Measurements from ENCODE around the gene BAZ1A. TPM values are rescaled to one million over a fixed set of nuclear protein-coding genes. Genes with fewer than 3 reads are reported as not detected.

BAZ1A gene
- total RNA-seq, 3 donors from 2014 or later: 34.1 to 65.3 (median 61.0) TPM

GRCh38 chr14:34778744-34779143 lies 96.4 kb downstream of the BAZ1A start:
- intact Hi-C loops (cut with DNase I; ENCODE audit: low total_unique reads): no loop called here
- no peak for TF ChIP-seq POLR2AphosphoS5 (IDR thresholded peaks at IDR 0.05)
- TF ChIP-seq POLR2A (IDR thresholded peaks at IDR 0.05): no peak
- TF ChIP-seq CTCF (IDR thresholded peaks at IDR 0.05): no peak
- DNase-seq (ENCODE audit: low spot score in 2 of 2): no peak
- Histone ChIP-seq H3K9me3 (no peaks in the 10 kb centered on the region), H3K27me3 (no peaks in the 10 kb centered on the region), H3K4me1 (no peaks in the 10 kb centered on the region), H3K4me3 (no peak overlapping the region), H3K36me3 (peaks cover 8% of the 10 kb centered on the region), H3K27ac (no peak overlapping the region)

- Histone ChIP-seq H3K4me3 (no peak overlapping the region), H3K9me3 (no peaks in the 10 kb centered on the region), H3K36me3 (peaks cover 12% of the 10 kb centered on the region), H3K4me1 (no peaks in the 10 kb centered on the region), H3K27me3 (no peaks in the 10 kb centered on the region), H3K27ac (no peak overlapping the region)
- intact Hi-C loops (cut with DNase I; ENCODE audit: low total_unique reads): no loop called here
- DNase-seq (ENCODE audit: low spot score in 2 of 2): no peak
- TF ChIP-seq POLR2A (IDR thresholded peaks at IDR 0.05): no peak
- TF ChIP-seq POLR2AphosphoS5 (IDR thresholded peaks at IDR 0.05): no peak
- no peak for TF ChIP-seq CTCF (IDR thresholded peaks at IDR 0.05)
These were observed 98.5 kb downstream of the BAZ1A start for GRCh38 chr14:34776611-34777010.

- TF ChIP-seq POLR2AphosphoS5 (IDR thresholded peaks at IDR 0.05) (no peak), POLR2A (IDR thresholded peaks at IDR 0.05) (no peak), CTCF (IDR thresholded peaks at IDR 0.05) (no peak)
- Histone ChIP-seq H3K27me3 (no peaks in the 10 kb centered on the region), H3K36me3 (peaks cover 12% of the 10 kb centered on the region), H3K27ac (no peak overlapping the region), H3K4me3 (no peak overlapping the region), H3K9me3 (no peaks in the 10 kb centered on the region), H3K4me1 (no peaks in the 10 kb centered on the region)
- DNase-seq (ENCODE audit: low spot score in 2 of 2): no peak
- intact Hi-C loops (cut with DNase I; ENCODE audit: low total_unique reads): no loop called here
These were observed 99.2 kb downstream of the BAZ1A start for GRCh38 chr14:34775922-34776321.

- Histone ChIP-seq H3K9me3 (no peaks in the 10 kb centered on the region), H3K36me3 (peaks cover 12% of the 10 kb centered on the region), H3K4me1 (no peaks in the 10 kb centered on the region), H3K27me3 (no peaks in the 10 kb centered on the region), H3K27ac (no peak overlapping the region), H3K4me3 (no peak overlapping the region)
- intact Hi-C loops (cut with DNase I; ENCODE audit: low total_unique reads): no loop called here
- TF ChIP-seq CTCF (IDR thresholded peaks at IDR 0.05) (no peak), POLR2AphosphoS5 (IDR thresholded peaks at IDR 0.05) (no peak), POLR2A (IDR thresholded peaks at IDR 0.05) (no peak)
- no peak for DNase-seq (ENCODE audit: low spot score in 2 of 2)
These were observed 99.8 kb downstream of the BAZ1A start for GRCh38 chr14:34775342-34775741.

GRCh38 chr14:34770901-34771300 lies 104.3 kb downstream of the BAZ1A start:
- Histone ChIP-seq H3K9me3 (no peaks in the 10 kb centered on the region), H3K36me3 (peaks cover 5% of the 10 kb centered on the region), H3K4me3 (no peak overlapping the region), H3K27me3 (no peaks in the 10 kb centered on the region), H3K4me1 (no peaks in the 10 kb centered on the region), H3K27ac (no peak overlapping the region)
- intact Hi-C loops (cut with DNase I; ENCODE audit: low total_unique reads): no loop called here
- DNase-seq (ENCODE audit: low spot score in 2 of 2): no peak
- TF ChIP-seq POLR2A (IDR thresholded peaks at IDR 0.05): no peak
- TF ChIP-seq POLR2AphosphoS5 (IDR thresholded peaks at IDR 0.05): no peak
- no peak for TF ChIP-seq CTCF (IDR thresholded peaks at IDR 0.05)
